K562 (cell line): ENCODE data around the gene MYO18B. TPM values are rescaled to one million over a fixed set of nuclear protein-coding genes. Genes with fewer than 3 reads are reported as not detected.

Experiments used
- ATAC-seq: fragments of 200-7000 bp; cut with Tn5 transposase; 3 replicates; pipeline ENCODE4 v1.9.1; 2020; ENCODE audit warnings: moderate library complexity
- BruUV-seq: library from RNA; stranded (reverse); fragments of 400-500 nt; replicated peaks from 2 replicates; lab custom pipeline; 2021; lab: Mats Ljungman, UMichigan
- CTCF ChIA-PET: fragments of 300-600 bp; formaldehyde crosslinking; extraction: SDS; loops from one replicate; lab custom pipeline; 2021; ENCODE audit warnings: low intra/inter-chr PET ratio; lab: Yijun Ruan, JAX
- POLR2A ChIA-PET: fragments of 300-600, 350-650 bp; sonication (Branson Sonifier 250); formaldehyde crosslinking; extraction: SDS; loops from one replicate; lab custom pipeline; 2021; ENCODE audit warnings: antibody characterized with exemption, inconsistent platforms; lab: Yijun Ruan, JAX
- DNase-seq, 4 experiments: peaks; one replicate each; pipeline versions ENCODE4 v3.0.0 to v3.0.0-alpha.2; 2011 to 2018; ENCODE audit warnings: low spot score in 3 of 4, mixed read lengths in 3 of 4; ENCODE audit errors: extremely low read depth in 1 of 4
- FAIRE-seq: peaks from 2 replicates; lab custom pipeline; 2011; peaks lifted over from hg19 to GRCh38; lab: Jason Lieb, UNC
- H2AFZ ChIP-seq: 2 replicates; pipeline ENCODE4 v1.6.0; 2011; ENCODE audit warnings: low read depth, low read length, control low read depth, inconsistent platforms
- H3K27ac ChIP-seq: fragments of 200-600 bp; 3 replicates; pipeline ENCODE4 v1.8.0; 2011; ENCODE audit warnings: low read depth, mild to moderate bottlenecking, control low read depth, inconsistent platforms, low read length, moderate library complexity, mixed read lengths; ENCODE audit errors: extremely low read depth
- H3K27me3 ChIP-seq, 2 experiments: fragments of 300-600 bp in 1 of 2; 2 replicates in 1 of 2; 3 replicates in 1 of 2; pipeline versions ENCODE4 v1.6.0 to v1.8.0; 2011; ENCODE audit warnings: inconsistent platforms in 2 of 2, low read length in 2 of 2, mild to moderate bottlenecking in 1 of 2, mixed read lengths in 1 of 2, moderate library complexity in 1 of 2; ENCODE audit not compliant: control insufficient read depth in 2 of 2, insufficient read depth in 2 of 2
- H3K36me3 ChIP-seq: fragments of 300-600 bp; 3 replicates; pipeline ENCODE4 v1.8.0; 2011; ENCODE audit warnings: mild to moderate bottlenecking, low read length, inconsistent platforms; ENCODE audit not compliant: control insufficient read depth, insufficient read depth
- H3K4me1 ChIP-seq, 2 experiments: fragments of 200-600 bp in 1 of 2; replicated peaks in 1 of 2; 2 replicates in 1 of 2; 3 replicates in 1 of 2; pipeline versions ENCODE4 v1.5.1 to v1.8.0; 2011; ENCODE audit warnings: inconsistent platforms in 2 of 2, low read length in 2 of 2, mild to moderate bottlenecking in 1 of 2, mixed read lengths in 1 of 2, moderate library complexity in 1 of 2; ENCODE audit not compliant: control insufficient read depth in 2 of 2, insufficient read depth in 2 of 2
- H3K4me2 ChIP-seq: 2 replicates; pipeline ENCODE4 v1.6.1; 2011; ENCODE audit warnings: low read length, control low read depth, inconsistent platforms, mixed read lengths; ENCODE audit not compliant: insufficient read depth
- H3K4me3 ChIP-seq: fragments of 200-600 bp; sonication (generic), shearing (Covaris generic); 2 replicates; pipeline ENCODE4 v1.5.1; 2016; ENCODE audit warnings: control low read depth, inconsistent platforms
- H3K79me2 ChIP-seq: fragments of 200-600 bp; 3 replicates; pipeline ENCODE4 v1.8.0; 2011; ENCODE audit warnings: low read length, inconsistent platforms; ENCODE audit not compliant: control insufficient read depth, insufficient read depth
- H3K9ac ChIP-seq, 2 experiments: 2 replicates each; pipeline versions ENCODE4 v1.6.0 to v1.6.1; 2011; ENCODE audit warnings: low read depth in 2 of 2, low read length in 2 of 2, control low read depth in 1 of 2, inconsistent platforms in 1 of 2, mild to moderate bottlenecking in 1 of 2, mixed read lengths in 1 of 2; ENCODE audit not compliant: insufficient read depth in 1 of 2
- H3K9me1 ChIP-seq: one replicate; pipeline ENCODE4 v1.6.0; 2011; ENCODE audit warnings: inconsistent platforms, mild to moderate bottlenecking, low read length, moderate library complexity; ENCODE audit not compliant: control insufficient read depth, insufficient read depth
- H3K9me3 ChIP-seq: replicated peaks from 2 replicates; pipeline ENCODE4 v1.5.1; 2011; ENCODE audit warnings: low read depth, low read length, inconsistent platforms; ENCODE audit not compliant: control insufficient read depth, insufficient read depth
- H4K20me1 ChIP-seq: replicated peaks from 2 replicates; pipeline ENCODE4 v1.6.1; 2011; ENCODE audit warnings: low read length, inconsistent platforms, mixed read lengths; ENCODE audit not compliant: control insufficient read depth, insufficient read depth
- CHD7 ChIP-seq: fragments of 200-600 bp; sonication (generic); IDR thresholded peaks from one replicate; pipeline ENCODE4 v1.6.1; 2012; ENCODE audit warnings: mild to moderate bottlenecking, low read depth, low read length, inconsistent platforms
- DPF2 ChIP-seq: fragments of 450-650 bp; IDR thresholded peaks from 2 replicates; pipeline ENCODE4 v1.6.1; 2016
- GTF2B ChIP-seq: IDR thresholded peaks from 2 replicates; pipeline ENCODE4 v1.6.1; 2011; ENCODE audit not compliant: insufficient read length; ENCODE audit errors: extremely low read depth
- TEAD4 ChIP-seq, 2 experiments: sonication (generic) in 1 of 2; formaldehyde crosslinking in 1 of 2; IDR thresholded peaks; 2 replicates each; pipeline versions ENCODE4 v1.6.1 to v1.8.0; 2012 to 2022; ENCODE audit warnings: borderline replicate concordance in 1 of 2, inconsistent platforms in 1 of 2, low read length in 1 of 2, mild to moderate bottlenecking in 1 of 2, missing genetic modification reagents in 1 of 2
- WGBS: fragments of 100-300 bp; shearing (Covaris generic); methylation state at CpG from one replicate; pipeline ENCODE4 v1.1.6; 2016; ENCODE audit warnings: low coverage, mixed read lengths; ENCODE audit not compliant: insufficient coverage; ENCODE audit errors: missing lambda C conversion rate; 5-methylcytosine and 5-hydroxymethylcytosine counted together
- in situ Hi-C: fragments of 300-500 bp; cut with MboI; formaldehyde crosslinking; loops from 4 replicates; pipeline ENCODE4 v1.15.0; 2018; ENCODE audit warnings: inconsistent platforms, mixed read lengths
- intact Hi-C: fragments of 100-400 bp; cut with micrococcal nuclease; formaldehyde crosslinking; loops from 2 replicates; pipeline ENCODE4 v1.14.2; 2022
- polyA plus RNA-seq, 8 experiments: library from polyadenylated mRNA; depleted of rRNA in 4 of 8; stranded (reverse) in 5 of 8; unstranded in 3 of 8; fragments of >200 nt; fragmentation: Nextera tagmentation in 2 of 8; fragmentation: Illumina TruSeq in 1 of 8; extraction: Ambion mirVana in 2 of 8; extraction: Trizol in 1 of 8; gene quantifications; 2 replicates each; pipeline versions ENCODE4 v1.2.1 to v1.2.3, GENCODE V29; 2011 to 2014; ENCODE audit warnings: inconsistent platforms in 1 of 8, missing spikeins in 1 of 8
- total RNA-seq, 7 experiments: library from RNA; depleted of rRNA in 6 of 7; stranded (reverse); fragments of >200 nt in 6 of 7; fragmentation: Illumina TruSeq in 2 of 7; extraction: Trizol in 2 of 7; gene quantifications; 2 replicates each; pipeline versions ENCODE4 v1.2.1 to v1.2.3, GENCODE V29; 2011 to 2021; ENCODE audit warnings: low replicate concordance in 1 of 7

Gene MYO18B
- total and polyA plus RNA-seq, 9 of the 15 experiments (the other 6 are each of a cell fraction or from before 2014, with no cell fraction given): 0.06 to 7.0 (median 4.3) TPM

- no peak for TF ChIP-seq GTF2B
- peak; percentile 67; the same call in 1 of the 2 replicates for TF ChIP-seq DPF2
These were observed at the start of gene MYO18B (continued) for GRCh38 chr22:25741692-25742626.

- BruUV-seq: no TSS peak
- H3K4me1 ChIP-seq: no peaks in the 10 kb centered on the region; a peak in 1 of 5 replicates
- no peaks in the 10 kb centered on the region for H3K79me2 ChIP-seq
- H3K9me1 ChIP-seq: no peaks in the 10 kb centered on the region
- ChIA-PET POLR2A (no interaction called here), CTCF (no interaction called here)
- no peak overlapping the region for H3K9ac ChIP-seq
- no peaks in the 10 kb centered on the region for H3K9me3 ChIP-seq
- DNase-seq (no peak), FAIRE-seq (no peak), ATAC-seq (no peak)
- H3K4me2 ChIP-seq: no peak overlapping the region
- in situ Hi-C loops (no loop called here), intact Hi-C loops (no loop called here)
- H3K27ac ChIP-seq: no peak overlapping the region
- peaks cover 3% of the 10 kb centered on the region; the same call in 1 of the 3 replicates for H3K36me3 ChIP-seq
- WGBS: 79% methylated on average over 13 of the region's 15 CpGs
- H2AFZ ChIP-seq: no peak overlapping the region
- H4K20me1 ChIP-seq: no peaks in the 10 kb centered on the region
- no peak overlapping the region for H3K4me3 ChIP-seq
- no peaks in the 10 kb centered on the region for H3K27me3 ChIP-seq
- TF ChIP-seq CHD7 (no peak), TEAD4 (IDR thresholded peaks at IDR 0.05; ENCODE audit: low read length) (no peak), TEAD4 (CRISPR knock-in tag; IDR thresholded peaks at IDR 0.05; ENCODE audit: borderline replicate concordance) (no peak)
These were observed 49.4 kb upstream of the MYO18B start for GRCh38 chr22:25692397-25693267.
